Heart left ventricle (tissue), 16 donors: ENCODE measurements around the gene THADA. TPM values are rescaled to one million over a fixed set of nuclear protein-coding genes. Genes with fewer than 3 reads are reported as not detected.
A peak's percentile ranks its signal among the peaks of the same experiment; 100 is the strongest.

Experiments used
- ATAC-seq, 4 donors: fragments of 200-7000 bp; cut with Tn5 transposase; one replicate each; pipeline ENCODE4 v1.9.1; 2020 to 2022; ENCODE audit warnings: moderate library complexity in 4 of 4, mild to moderate bottlenecking in 3 of 4, moderate number of reproducible peaks in 1 of 4
- DNase-seq, 5 donors: peaks; one replicate each; pipeline ENCODE4 v3.0.0-alpha.2; 2020
- H3K27ac ChIP-seq, 12 donors: fragments of 200-600 bp; sonication (generic) in 4 of 12; one replicate each; pipeline versions ENCODE4 v1.5.0 to v1.8.0; 2016 to 2022; ENCODE audit warnings: mild to moderate bottlenecking in 2 of 12
- H3K27me3 ChIP-seq, 9 donors: fragments of 200-600 bp; sonication (generic) in 2 of 9; one replicate each; pipeline versions ENCODE4 v1.5.1 to v1.8.0; 2016 to 2022; ENCODE audit warnings: mild to moderate bottlenecking in 3 of 9
- H3K36me3 ChIP-seq, 9 donors: fragments of 200-600 bp; sonication (generic) in 2 of 9; one replicate each; pipeline versions ENCODE4 v1.5.0 to v1.8.0; 2018 to 2022; ENCODE audit warnings: mild to moderate bottlenecking in 2 of 9
- H3K4me1 ChIP-seq, 12 donors: fragments of 200-600 bp; sonication (generic) in 4 of 12; one replicate each; pipeline versions ENCODE4 v1.5.0 to v1.8.0; 2016 to 2022; ENCODE audit warnings: mild to moderate bottlenecking in 3 of 12
- H3K4me3 ChIP-seq, 12 donors: fragments of 200-600 bp; sonication (generic) in 4 of 12; one replicate each; pipeline versions ENCODE4 v1.5.0 to v1.8.0; 2017 to 2022; ENCODE audit warnings: mild to moderate bottlenecking in 9 of 12, moderate library complexity in 4 of 12
- H3K9me3 ChIP-seq, 12 donors: fragments of 200-600 bp; sonication (generic) in 4 of 12; one replicate each; pipeline versions ENCODE4 v1.5.0 to v1.8.0; 2016 to 2022; ENCODE audit warnings: mild to moderate bottlenecking in 1 of 12
- CTCF ChIP-seq, 12 donors: fragments of 200-600 bp; sonication (generic) in 4 of 12; IDR thresholded peaks; one replicate each; pipeline versions ENCODE4 v1.5.0 to v1.8.0; 2018 to 2022; ENCODE audit warnings: antibody characterized with exemption in 12 of 12, mild to moderate bottlenecking in 5 of 12
- POLR2A ChIP-seq, 2 donors: fragments of 450-650 bp; IDR thresholded peaks; one replicate each; pipeline ENCODE4 v1.6.1; 2017; ENCODE audit warnings: antibody characterized with exemption in 2 of 2, mild to moderate bottlenecking in 2 of 2, moderate library complexity in 2 of 2
- WGBS, 4 donors: extraction: QIAGEN DNeasy Blood & Tissue Kit in 2 of 4; methylation state at CpG; one replicate each; pipeline versions ENCODE4 v1.1.5 to v1.1.7; 2013 to 2018; 5-methylcytosine and 5-hydroxymethylcytosine counted together
- intact Hi-C, 10 donors: fragments of 100-400 bp; cut with DNase I; formaldehyde crosslinking; loops; one replicate each; pipeline versions ENCODE4 v1.11.1 to v1.14.2; 2022
- polyA plus RNA-seq, 2 donors: library from polyadenylated mRNA; stranded (reverse); fragments of 200-250 nt; gene quantifications; one replicate each; pipeline ENCODE4 v1.2.3, GENCODE V29; 2013
- total RNA-seq, 9 donors: library from RNA; depleted of rRNA in 2 of 9; stranded (reverse); fragments of >200 nt in 2 of 9; fragmentation: NEBNext Ultra II Directional in 3 of 9; extraction: Animal tissue kit (Norgen Biotek cat#: 25700) in 3 of 9; gene quantifications; one replicate each; pipeline versions ENCODE4 v1.1.0 to v1.2.4, GENCODE V29; 2016 to 2023
- donor health status: ischemic (EF 13 %, LVEDD 7.1; RV severe dilation, severe dysfunction).
- donor health status: healthy with polysubstance abuse.
- donor health status: DM: no; HTN: yes; CAD: no.
- donor health status: DM: no; HTN: no; CAD: no.
- donor health status: ischemic (EF 25% LVEDD 6.9; RV normal size, moderate dysfunction).
- donor health status: ischemic (EF 25% LVEDD 5.7; RV mildly dilated, moderate dysfunction).
- donor health status: healthy.
- donor health status: DM: yes; HTN: yes; CAD: no.
- donor health status: ischemic (EF 35%, LVEDD 5.7; RV mildly dilated, moderate dysfunction).
- donor health status: nonischemic (EF 11% LVEDD 7.7; RV severe dilation, severe dysfunction).
- donor health status: DM: yes; HTN: yes; CAD: no.
- donor health status: PGD.
- donor health status: ischemic (EF 29% LVEDD 5.4; RV normal size, mild dysfunction).
- donor health status: nonischemic (EF 23%, LVEDD 6.1; RV moderate dilation, normal function).

Gene THADA
- total and polyA plus RNA-seq, 11 donors, result 6.8 to 21.4 (median 13.0) TPM

- ATAC-seq (no peak), DNase-seq (no peak)
- H3K9me3 ChIP-seq, result no peaks in the 10 kb centered on the region
- H3K27me3 ChIP-seq, result no peaks in the 10 kb centered on the region
- peaks cover 0 to 54% (median 31%) of the 10 kb centered on the region in 12 donors for H3K4me1 ChIP-seq
- H3K27ac ChIP-seq, result peak overlapping the region in 10 of 12 donors; percentile 23 to 75 (median 56)
- no peak overlapping the region for H3K4me3 ChIP-seq
- WGBS, 4 donors, result 85 to 90% (median 89%) methylated on average over 3 of the region's 3 CpGs
- H3K36me3 ChIP-seq, result peaks cover 0 to under 1% (median 0%) of the 10 kb centered on the region in 9 donors
- intact Hi-C loops, result no loop called here
- TF ChIP-seq CTCF (IDR thresholded peaks at IDR 0.05) (no peak), POLR2A (IDR thresholded peaks at IDR 0.05) (no peak)
Observed at GRCh38 chr2:43513796-43514195, 82.0 kb downstream of the THADA start.

GRCh38 chr2:43513216-43513615 is 82.6 kb downstream of the THADA start:
- H3K36me3 ChIP-seq, result peaks cover 0 to 7% (median under 1%) of the 10 kb centered on the region in 9 donors
- TF ChIP-seq POLR2A (IDR thresholded peaks at IDR 0.05), result no peak
- TF ChIP-seq CTCF (IDR thresholded peaks at IDR 0.05), result no peak
- no peak overlapping the region for H3K4me3 ChIP-seq
- intact Hi-C loops, result no loop called here
- H3K4me1 ChIP-seq, result peaks cover 0 to 48% (median 30%) of the 10 kb centered on the region in 12 donors
- DNase-seq, result peak in 1 of 5 donors; percentile 22
- no peaks in the 10 kb centered on the region for H3K9me3 ChIP-seq
- ATAC-seq, result peak in 2 of 4 donors; percentile 17 to 28
- no peaks in the 10 kb centered on the region for H3K27me3 ChIP-seq
- H3K27ac ChIP-seq, result peak overlapping the region in 11 of 12 donors; percentile 3 to 75 (median 56)

- H3K4me1 ChIP-seq, result peaks cover 0 to 28% (median 12%) of the 10 kb centered on the region in 12 donors
- no peak overlapping the region for H3K4me3 ChIP-seq
- DNase-seq, result no peak
- WGBS, 4 donors, result 95 to 99% (median 97%) methylated on average over 3 of the region's 3 CpGs
- intact Hi-C loops, result no loop called here
- no peak for ATAC-seq
- H3K9me3 ChIP-seq, result no peaks in the 10 kb centered on the region
- H3K27ac ChIP-seq, result peak overlapping the region in 2 of 12 donors; percentile 7 to 67
- TF ChIP-seq POLR2A (IDR thresholded peaks at IDR 0.05) (no peak), CTCF (IDR thresholded peaks at IDR 0.05) (no peak)
- H3K36me3 ChIP-seq, result peaks cover 0 to 17% (median 9%) of the 10 kb centered on the region in 9 donors
- no peaks in the 10 kb centered on the region for H3K27me3 ChIP-seq
Observed at GRCh38 chr2:43511199-43511598, 84.6 kb downstream of the THADA start.

GRCh38 chr2:43509886-43510285 is 86.0 kb downstream of the THADA start:
- intact Hi-C loops, result no loop called here
- peaks cover 0 to 22% (median 10%) of the 10 kb centered on the region in 12 donors for H3K4me1 ChIP-seq
- WGBS, 4 donors, result 80 to 93% (median 91%) methylated on average over 3 of the region's 3 CpGs

More at GRCh38 chr2:43509886-43510285, 86.0 kb downstream of the THADA start:
- Histone ChIP-seq H3K4me3 (no peak overlapping the region), H3K36me3 (peaks cover 0 to 26% (median 17%) of the 10 kb centered on the region in 9 donors), H3K27ac (no peak overlapping the region), H3K9me3 (no peaks in the 10 kb centered on the region), H3K27me3 (no peaks in the 10 kb centered on the region)
- TF ChIP-seq CTCF (IDR thresholded peaks at IDR 0.05) (no peak), POLR2A (IDR thresholded peaks at IDR 0.05) (no peak)
- ATAC-seq, result no peak
- DNase-seq, result no peak
